Fibroblast of gingiva (primary cell): Measurements from ENCODE around the gene PLEKHF1.
"Not testable (repeated sequence)": the region's sequence is repeated elsewhere in the genome, so short reads cannot be mapped to it uniquely, and the experiment has no call there.

ENCODE experiments used
- DNase-seq: peaks from one replicate; pipeline ENCODE4 v3.0.0-alpha.2; 2011; ENCODE audit warnings: low read depth

The PLEKHF1 gene

GRCh38 chr19:29664753-29665214, 477 bp upstream of the PLEKHF1 start:
- DNase-seq = no peak

DNA sequence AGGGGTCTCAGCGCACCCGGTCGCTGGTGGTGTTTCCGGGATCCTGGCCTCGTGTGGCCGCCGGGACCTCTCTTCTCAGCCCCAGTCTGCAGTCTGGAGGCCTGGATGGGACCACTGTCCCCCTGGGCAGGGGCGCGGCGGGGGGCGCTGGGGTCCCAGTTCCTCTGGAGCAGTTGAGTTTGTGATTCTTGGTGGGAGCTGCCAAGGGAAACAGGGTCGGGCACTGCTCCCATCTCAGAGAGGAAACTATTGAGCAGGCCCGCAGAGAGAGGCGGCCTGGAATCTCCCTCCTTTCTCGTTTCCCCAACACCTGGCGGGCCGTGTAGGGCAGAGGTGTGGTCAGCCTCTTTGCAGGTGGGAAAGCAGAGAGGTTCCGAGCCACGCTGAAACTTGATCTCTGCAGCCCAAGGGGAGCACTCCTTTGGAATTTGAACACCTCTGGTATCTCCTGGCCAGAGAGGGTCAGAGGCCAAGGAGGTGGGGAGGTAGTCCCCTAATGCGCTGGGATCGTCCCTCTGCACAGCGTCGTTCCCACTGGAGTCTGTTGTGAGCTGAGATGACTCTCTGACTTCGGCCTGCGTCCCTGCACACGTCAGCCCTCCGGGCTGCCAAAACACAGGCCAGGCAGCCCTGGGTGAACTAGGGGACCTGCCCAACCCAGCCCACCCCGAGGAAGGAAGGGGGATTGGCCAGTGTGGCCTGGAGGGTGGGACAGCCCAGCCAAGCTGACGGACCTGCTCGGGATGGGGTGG, 741 bp downstream of the PLEKHF1 start:
- DNase-seq = peak; percentile 76

DNA sequence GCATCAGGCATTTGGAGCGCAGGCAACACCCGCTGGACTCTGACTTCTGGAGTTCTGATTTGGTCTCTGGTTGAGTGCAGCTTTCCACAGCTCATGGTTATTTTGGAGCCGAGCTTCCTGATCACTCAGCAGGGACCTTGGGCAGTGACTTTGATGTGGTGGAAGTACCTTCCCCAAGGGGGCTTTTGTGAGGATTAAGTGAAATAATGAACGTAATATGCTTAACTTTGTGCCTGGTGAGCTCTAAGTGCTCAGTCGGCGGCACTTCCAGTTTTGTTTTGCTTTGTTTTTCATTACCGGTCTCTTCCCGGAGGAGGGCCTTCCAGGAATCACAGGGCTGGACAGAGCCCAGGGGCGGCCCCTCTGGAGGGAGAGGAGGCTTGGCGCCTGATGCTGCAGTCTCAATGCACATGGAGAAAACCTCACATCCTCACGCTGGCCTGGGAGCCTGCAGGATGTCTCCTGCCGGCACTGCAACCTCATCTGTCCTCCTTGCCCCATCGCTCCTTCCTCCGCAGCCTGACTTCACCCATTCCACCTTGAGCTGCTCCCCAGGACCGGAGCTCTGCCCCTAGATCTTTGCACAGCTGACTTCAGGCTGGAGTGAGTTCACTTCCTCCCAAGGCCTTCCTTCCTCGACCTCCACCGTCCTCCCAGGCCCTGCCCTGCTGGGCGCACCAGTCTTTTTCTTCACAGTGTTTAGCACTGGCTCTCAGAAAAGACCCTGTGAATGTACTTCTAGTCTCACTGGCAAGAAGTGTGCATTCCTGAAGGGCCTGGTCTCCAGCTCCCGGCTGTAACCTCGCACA, 1.5 kb downstream of the PLEKHF1 start:
- peak; percentile 79 for DNase-seq

GRCh38 chr19:29667387-29667783, 2.1 kb downstream of the PLEKHF1 start:
- no peak for DNase-seq

DNA sequence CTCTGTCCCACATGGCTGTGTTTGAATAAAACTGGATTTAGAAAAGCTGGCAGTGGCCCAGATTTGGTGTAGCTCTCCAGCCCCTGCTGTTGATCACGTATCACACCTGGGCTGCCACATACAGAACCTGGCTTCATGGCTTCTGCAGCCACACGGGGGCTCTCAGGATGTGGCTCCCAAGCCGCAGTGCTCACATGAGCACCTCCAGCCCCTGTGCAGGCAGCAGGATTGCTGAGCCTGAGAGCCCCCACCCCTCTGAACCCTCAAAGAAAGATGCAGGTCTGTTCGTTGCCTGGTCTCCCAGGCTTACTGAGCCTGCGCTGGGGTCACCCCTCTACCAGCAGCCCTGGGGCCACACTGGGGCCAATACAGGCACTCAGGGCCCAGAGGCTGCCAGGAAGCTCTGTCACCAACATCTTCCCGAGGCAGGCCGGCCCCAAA, 2.7 kb downstream of the PLEKHF1 start:
- no peak for DNase-seq

DNA sequence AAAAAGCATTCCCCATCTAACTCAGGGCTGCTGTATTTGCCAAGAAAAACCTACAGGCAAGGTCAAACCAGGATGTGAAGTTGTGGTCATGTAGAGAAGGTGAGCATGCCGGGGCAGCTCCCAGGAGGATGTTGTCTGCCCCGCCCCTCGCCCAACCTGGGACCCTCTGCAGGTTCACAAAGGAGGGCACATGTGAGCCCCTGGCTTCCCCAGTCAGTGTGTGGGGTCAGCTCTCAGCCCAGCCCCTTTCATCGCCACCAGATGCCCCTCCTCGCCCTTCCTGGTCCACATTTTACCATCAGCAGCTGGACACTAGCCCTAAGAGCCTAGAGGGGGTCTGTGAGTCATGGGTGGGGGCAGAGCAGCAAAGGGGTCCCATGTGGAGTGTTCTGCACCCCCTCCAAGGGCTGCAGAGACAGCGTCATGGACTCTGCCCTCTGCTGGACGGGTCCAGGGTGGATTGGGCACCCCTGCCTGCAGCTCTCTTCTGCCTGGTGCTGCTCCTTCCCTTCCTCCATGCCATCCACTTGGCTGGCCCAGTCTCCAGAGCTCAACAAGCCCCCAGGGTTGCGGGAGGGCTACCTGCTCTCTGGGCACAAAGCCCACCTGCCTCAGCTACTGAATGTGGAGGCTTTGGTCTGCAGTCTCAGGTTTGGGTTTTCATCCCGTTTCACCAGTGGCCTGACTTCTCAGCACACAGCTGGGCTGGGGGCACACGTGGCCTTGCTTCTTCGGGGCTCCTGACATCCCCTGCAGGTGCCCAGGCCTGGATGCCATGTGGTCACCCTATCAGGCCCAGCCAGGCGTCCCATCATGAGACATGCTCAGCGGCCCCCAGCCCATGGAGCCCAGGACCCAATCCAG, 3.7 kb downstream of the PLEKHF1 start:
- no peak for DNase-seq

DNA sequence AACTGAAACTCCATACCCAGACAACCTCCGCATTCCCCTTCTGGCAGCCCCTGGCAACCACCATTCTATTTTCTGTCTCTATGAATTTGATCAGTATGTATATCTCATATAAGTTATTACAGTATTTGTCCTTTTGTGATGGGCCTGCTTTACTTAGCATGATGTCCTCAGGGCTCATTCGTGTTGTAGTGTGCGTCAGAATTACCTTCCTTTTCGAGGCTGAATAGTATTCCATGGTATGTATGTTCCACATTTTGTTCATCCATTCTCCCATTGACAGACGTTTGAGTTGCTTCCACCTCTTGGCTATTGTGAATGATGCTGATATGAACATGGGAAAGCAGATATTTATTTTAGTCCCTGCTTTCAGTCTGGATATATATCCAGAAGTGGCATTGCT, 5.0 kb downstream of the PLEKHF1 start:
- DNase-seq = no peak

DNA sequence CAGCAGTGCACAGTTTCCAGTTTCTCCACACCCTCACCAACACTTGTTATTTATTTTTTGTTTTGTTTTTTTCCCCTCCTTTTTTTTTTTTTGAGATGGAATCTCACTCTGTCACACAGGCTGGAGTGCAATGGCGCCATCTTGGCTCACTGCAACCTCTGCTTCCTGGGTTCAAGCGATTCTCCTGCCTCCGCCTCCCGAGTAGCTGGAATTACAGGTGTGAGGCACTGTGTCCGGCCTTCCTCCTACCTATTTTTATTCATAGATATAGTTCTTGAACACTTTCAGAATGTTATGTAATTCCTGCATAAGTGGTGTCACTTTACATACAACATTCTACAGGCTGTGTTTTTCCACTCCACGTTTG, 5.7 kb downstream of the PLEKHF1 start:
- DNase-seq = not testable (repeated sequence)

DNA sequence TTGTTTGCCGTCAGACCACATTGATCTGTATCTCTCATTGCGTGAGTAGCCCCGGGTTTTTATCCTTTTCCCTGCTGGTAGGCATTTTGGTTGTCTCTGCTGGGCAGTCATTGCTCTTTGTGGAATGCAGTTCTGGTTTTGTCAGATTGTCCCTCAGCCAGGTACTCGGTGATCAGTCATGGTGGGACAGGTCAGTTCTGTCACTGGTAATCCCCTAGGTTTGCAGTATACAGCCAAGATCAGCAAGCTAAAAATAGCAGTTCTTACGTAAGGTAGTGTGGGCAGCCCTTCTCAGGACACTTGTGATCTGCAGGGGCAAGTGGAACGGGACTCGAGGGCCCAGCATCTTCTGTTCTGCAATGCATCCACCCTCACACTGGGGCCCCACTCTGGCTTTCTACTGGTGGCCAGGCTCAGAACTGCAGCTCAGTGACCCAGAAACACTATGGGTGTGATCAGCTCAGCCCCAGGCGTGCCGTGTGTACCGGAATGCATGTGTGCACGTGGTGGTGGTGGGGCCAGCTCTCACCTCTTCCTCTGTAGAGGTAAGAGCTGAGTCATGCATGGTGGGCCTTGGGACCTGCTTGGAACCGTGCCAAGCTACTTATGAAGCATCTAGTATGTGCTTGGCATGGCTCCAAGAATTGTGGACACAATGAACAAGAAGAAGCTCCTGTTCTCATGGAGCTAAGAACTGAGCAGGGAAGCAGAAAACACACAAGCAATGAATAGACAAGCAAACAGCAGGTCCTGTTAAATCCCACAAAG, 6.3 kb downstream of the PLEKHF1 start:
- DNase-seq = no peak

DNA sequence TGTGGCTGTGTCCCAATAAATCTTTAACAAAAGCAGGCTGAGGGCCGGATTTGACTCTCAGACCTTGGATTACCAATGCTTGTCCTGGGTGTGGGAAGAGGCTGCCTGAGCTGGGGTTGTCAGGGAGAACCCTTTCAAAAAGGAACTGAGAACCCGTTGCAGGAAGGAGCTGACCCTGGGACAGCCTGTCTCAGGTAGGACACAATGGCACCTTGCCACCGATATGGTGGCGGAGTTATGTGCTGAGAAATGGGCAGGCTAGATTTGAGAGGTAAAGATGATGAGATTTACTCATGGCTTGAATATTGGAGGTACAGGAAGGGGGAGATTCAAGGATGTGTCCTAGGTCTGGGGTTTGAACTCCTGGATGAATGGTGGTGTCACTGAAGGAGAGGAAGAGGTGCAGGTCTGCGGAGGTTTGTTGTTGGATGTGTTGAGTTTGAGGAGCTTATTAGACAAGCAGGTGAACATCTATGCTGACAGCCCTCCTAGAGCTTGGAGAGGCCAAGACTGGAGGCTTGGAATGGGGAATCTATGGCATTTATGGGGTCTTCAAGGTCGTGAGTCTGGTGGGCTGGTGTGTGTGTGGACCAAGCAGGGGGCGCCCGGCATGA, 7.2 kb downstream of the PLEKHF1 start:
- no peak for DNase-seq

GRCh38 chr19:29672933-29673336, 7.7 kb downstream of the PLEKHF1 start:
- no peak for DNase-seq

DNA sequence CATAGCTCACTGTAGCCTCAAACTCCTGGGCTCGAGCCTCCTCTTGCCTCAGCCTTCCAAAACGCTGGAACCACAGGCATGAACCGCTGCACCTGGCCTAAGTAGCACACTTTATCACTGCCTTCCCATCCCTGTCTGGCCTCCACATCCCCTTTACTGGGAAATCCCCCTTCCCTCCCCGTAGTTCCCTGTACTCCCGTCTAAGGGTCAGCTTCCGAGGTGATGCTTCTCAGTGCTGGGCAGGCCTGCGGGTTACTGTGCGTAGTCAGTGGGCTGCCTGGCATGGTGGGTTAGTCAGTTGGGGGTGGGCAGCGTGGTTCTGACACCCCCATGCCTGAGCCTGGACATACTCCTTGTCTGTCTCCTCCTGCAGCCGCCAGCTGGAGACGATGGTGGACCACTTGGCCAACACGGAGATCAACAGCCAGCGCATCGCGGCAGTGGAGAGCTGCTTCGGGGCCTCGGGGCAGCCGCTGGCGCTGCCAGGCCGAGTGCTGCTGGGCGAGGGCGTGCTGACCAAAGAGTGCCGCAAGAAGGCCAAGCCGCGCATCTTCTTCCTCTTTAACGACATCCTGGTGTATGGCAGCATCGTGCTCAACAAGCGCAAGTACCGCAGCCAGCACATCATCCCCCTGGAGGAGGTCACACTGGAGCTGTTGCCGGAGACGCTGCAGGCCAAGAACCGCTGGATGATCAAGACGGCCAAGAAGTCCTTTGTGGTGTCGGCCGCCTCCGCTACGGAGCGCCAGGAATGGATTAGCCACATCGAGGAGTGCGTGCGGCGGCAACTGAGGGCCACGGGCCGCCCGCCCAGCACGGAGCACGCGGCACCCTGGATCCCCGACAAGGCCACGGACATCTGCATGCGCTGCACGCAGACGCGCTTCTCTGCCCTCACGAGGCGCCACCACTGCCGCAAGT, 8.4 kb downstream of the PLEKHF1 start:
- no peak for DNase-seq

DNA sequence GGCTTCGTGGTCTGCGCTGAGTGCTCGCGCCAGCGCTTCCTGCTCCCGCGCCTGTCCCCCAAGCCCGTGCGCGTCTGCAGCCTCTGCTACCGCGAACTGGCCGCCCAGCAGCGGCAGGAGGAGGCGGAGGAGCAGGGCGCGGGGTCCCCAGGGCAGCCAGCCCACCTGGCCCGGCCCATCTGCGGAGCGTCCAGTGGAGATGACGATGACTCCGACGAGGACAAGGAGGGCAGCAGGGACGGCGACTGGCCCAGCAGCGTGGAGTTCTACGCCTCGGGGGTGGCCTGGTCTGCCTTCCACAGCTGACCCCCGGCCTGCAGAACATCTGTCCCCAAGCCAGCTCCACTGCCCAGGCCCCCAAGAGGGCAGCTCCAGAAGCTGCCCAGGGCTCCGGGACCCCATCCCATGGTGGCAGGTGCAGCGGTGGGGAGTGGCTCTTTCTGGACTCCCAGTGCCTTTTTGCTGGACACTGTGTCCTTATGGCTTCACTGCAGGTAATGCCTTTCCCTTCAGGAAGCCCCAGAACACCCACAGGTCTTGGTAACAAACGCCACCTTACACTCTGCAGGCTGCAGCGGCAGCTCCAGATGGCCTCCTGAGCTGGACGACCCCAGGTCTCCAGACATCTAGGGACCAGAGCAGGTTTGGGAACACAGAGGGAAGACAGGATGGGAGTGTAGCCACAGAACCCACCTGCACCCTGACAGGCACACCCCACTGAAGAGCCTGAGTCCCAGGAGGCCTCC, 9.3 kb downstream of the PLEKHF1 start:
- DNase-seq = no peak

DNA sequence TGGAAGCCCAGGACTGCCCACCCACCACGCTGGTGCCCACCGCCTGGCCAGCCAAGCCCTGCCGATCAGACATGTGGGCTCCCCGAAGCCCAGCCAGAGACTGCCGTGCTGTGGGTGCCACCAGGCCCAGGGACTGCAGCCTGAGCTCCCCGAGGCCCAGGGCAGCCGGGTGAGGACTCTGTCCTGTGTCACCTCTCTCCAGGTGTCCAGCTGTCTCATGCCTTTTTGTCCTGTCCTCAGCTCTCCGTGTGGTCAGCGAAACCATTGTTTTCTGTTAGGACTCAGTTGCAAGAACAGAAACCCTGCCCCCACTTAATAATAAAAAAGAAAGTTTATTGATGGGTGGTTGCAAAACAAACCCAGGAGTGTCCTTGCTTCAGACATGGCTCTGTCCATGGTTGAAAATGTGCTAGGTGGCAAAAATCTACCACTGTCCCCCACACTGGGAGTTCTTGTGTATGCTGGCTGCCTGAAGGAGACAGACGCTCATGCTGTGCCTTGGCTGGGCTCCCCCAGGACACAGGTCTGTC, 9.9 kb downstream of the PLEKHF1 start:
- no peak for DNase-seq

DNA sequence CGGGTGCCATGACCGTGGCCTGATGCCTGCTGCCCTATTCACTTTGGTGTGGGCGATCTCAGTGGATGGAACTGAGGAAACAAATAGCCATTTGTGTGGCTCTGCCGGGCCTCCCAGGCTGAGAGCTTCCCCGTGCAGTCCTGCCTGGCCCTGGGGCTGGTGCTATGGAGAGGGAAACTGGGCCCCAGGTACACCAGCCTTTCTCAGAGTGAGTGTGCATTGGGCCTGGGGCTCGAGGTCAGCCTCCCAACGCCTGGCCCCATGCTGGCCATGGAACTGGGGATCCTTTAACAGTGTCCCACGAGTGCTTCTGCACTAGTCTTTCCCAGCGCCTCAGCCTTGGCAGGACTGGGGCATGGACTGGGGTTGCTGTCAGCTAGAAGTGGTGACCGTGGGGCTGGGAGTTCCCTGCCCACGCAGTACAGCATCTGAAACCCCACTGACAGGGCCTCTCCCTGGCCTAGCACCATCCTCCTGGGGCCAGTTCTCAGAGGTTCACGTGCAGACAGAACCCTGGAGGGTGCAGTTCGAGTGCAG, 10.5 kb downstream of the PLEKHF1 start:
- DNase-seq = no peak

- DNase-seq = no peak
These were observed 11.3 kb downstream of the PLEKHF1 start for GRCh38 chr19:29676586-29676985.

DNA sequence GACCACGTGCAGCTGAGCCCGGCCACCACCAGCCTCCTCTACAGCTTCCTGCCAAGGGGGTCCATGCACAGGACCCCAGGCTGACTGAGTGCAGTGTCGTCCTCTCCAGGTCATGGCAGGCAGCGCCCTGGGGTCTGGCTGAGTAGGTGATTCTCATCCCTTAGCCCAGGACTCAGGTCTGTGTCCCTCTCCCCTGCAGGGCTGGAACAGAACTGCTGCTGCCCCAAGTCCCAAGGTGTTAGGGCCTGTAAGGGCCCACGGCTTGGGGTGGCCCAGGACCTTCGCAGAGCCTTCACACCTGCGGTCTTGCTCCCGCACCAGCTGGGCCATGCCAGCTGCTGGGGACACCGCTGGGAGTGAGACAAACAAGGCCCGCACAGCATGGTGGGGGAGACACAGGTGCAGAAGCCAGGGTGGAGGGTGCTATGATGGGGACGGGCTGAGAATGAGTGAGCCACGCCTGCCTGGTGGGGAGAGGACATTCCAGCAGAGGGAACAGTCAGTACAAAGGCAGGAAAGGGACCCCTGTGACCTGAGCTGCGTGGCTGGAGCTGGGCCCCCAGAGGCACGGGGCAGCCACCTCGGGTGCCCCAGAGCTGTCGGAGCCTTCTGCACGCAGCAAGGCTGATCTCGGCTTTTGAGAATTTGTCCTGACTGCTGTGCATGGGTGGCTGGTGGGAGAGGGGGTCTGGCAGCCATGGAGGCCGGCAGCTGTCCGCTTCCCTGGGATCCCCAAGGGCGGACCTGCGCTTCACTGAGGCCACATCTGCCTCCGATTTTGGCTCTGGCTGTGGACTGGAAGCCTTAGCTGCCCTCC, 11.9 kb downstream of the PLEKHF1 start:
- DNase-seq = no peak
